Cerebellar nuclear complex (tissue), 1 donor: ENCODE data around the gene AGAP1.
"Not testable (repeated sequence)": the region's sequence is repeated elsewhere in the genome, so short reads cannot be mapped to it uniquely, and the experiment has no call there.

ENCODE experiments used
- DNase-seq, 2 experiments: peaks; one replicate each; lab custom pipeline; 2025; lab: John Stamatoyannopoulos, UW

Gene AGAP1

GRCh38 chr2:236042087-236042486, 548.2 kb downstream of the AGAP1 start:
- no peak for DNase-seq

GRCh38 chr2:236044191-236044590, 550.3 kb downstream of the AGAP1 start:
- DNase-seq = no peak

GRCh38 chr2:236045251-236046235, 551.7 kb downstream of the AGAP1 start:
- no peak for DNase-seq

- no peak for DNase-seq
These were observed 552.9 kb downstream of the AGAP1 start for GRCh38 chr2:236046715-236047114.

GRCh38 chr2:236047176-236047575, 553.3 kb downstream of the AGAP1 start:
- no peak for DNase-seq

- no peak for DNase-seq
These were observed 554.2 kb downstream of the AGAP1 start for GRCh38 chr2:236047886-236048540.

GRCh38 chr2:236049981-236050380, 556.1 kb downstream of the AGAP1 start:
- DNase-seq = no peak

GRCh38 chr2:236051351-236051750, 557.5 kb downstream of the AGAP1 start:
- DNase-seq = no peak

GRCh38 chr2:236051806-236052205, 558.0 kb downstream of the AGAP1 start:
- DNase-seq = no peak

- no peak for DNase-seq
These were observed 558.4 kb downstream of the AGAP1 start for GRCh38 chr2:236052206-236052605.

- DNase-seq = peak in 1 of 2 experiments; percentile 37
These were observed 559.3 kb downstream of the AGAP1 start for GRCh38 chr2:236052926-236053821.

- DNase-seq = no peak
These were observed 560.3 kb downstream of the AGAP1 start for GRCh38 chr2:236054125-236054524.

- DNase-seq = no peak
These were observed 560.9 kb downstream of the AGAP1 start for GRCh38 chr2:236054621-236055305.

- DNase-seq = no peak
These were observed 561.6 kb downstream of the AGAP1 start for GRCh38 chr2:236055471-236055870.

- no peak for DNase-seq
These were observed 562.3 kb downstream of the AGAP1 start for GRCh38 chr2:236056141-236056540.

GRCh38 chr2:236057375-236057774, 563.5 kb downstream of the AGAP1 start:
- DNase-seq = no peak

GRCh38 chr2:236061497-236061896, 567.7 kb downstream of the AGAP1 start:
- DNase-seq = no peak

GRCh38 chr2:236061899-236062298, 568.1 kb downstream of the AGAP1 start:
- DNase-seq = no peak

GRCh38 chr2:236062806-236063205, 569.0 kb downstream of the AGAP1 start:
- not testable (repeated sequence) for DNase-seq

- DNase-seq = no peak
These were observed 570.2 kb downstream of the AGAP1 start for GRCh38 chr2:236063994-236064393.
